GM23338 (cell line): ENCODE results near the gene SYPL1. TPM values are rescaled to one million over a fixed set of nuclear protein-coding genes. Genes with fewer than 3 reads are reported as not detected.

Experiments
- ATAC-seq: fragments of 200-7000 bp; cut with Tn5 transposase; 3 replicates; pipeline ENCODE4 v1.9.1; 2020
- DNase-seq: peaks from one replicate; pipeline ENCODE4 v3.0.0-alpha.2; 2015; ENCODE audit warnings: low spot score
- H2AFZ ChIP-seq: fragments of 200-600 bp; sonication (generic); 2 replicates; pipeline ENCODE4 v1.8.0; 2016; ENCODE audit warnings: antibody characterized with exemption, mild to moderate bottlenecking, moderate library complexity
- H3F3A ChIP-seq: fragments of 200-600 bp; sonication (generic); replicated peaks from 2 replicates; pipeline ENCODE4 v1.8.0; 2017; ENCODE audit warnings: antibody characterized with exemption, mixed run types, low read depth
- H3K27ac ChIP-seq: fragments of 200-600 bp; sonication (generic); 2 replicates; pipeline ENCODE4 v1.6.1; 2016; ENCODE audit warnings: low read depth
- H3K27me3 ChIP-seq: fragments of 200-600 bp; sonication (generic); 2 replicates; pipeline ENCODE4 v1.8.0; 2016; ENCODE audit warnings: mild to moderate bottlenecking, mixed run types, moderate library complexity; ENCODE audit not compliant: insufficient read depth
- H3K36me3 ChIP-seq: fragments of 200-600 bp; sonication (generic); 2 replicates; pipeline ENCODE4 v1.8.0; 2016; ENCODE audit warnings: mild to moderate bottlenecking; ENCODE audit not compliant: insufficient read depth
- H3K4me1 ChIP-seq: fragments of 200-600 bp; sonication (generic); 2 replicates; pipeline ENCODE4 v1.8.0; 2016; ENCODE audit warnings: mild to moderate bottlenecking, moderate library complexity; ENCODE audit not compliant: insufficient read depth
- H3K4me2 ChIP-seq: fragments of 200-600 bp; sonication (generic); 2 replicates; pipeline ENCODE4 v1.7.1; 2017; ENCODE audit warnings: mixed run types
- H3K4me3 ChIP-seq: fragments of 200-600 bp; sonication (generic); 2 replicates; pipeline ENCODE4 v1.6.1; 2016; ENCODE audit warnings: mixed run types
- H3K79me2 ChIP-seq: fragments of 200-600 bp; sonication (generic); replicated peaks from 2 replicates; pipeline ENCODE4 v1.8.0; 2017; ENCODE audit warnings: mild to moderate bottlenecking; ENCODE audit not compliant: insufficient read depth
- H3K9me2 ChIP-seq: fragments of 200-600 bp; sonication (generic); 2 replicates; pipeline ENCODE4 v1.8.0; 2017; ENCODE audit not compliant: insufficient read depth
- H4K20me1 ChIP-seq: fragments of 200-600 bp; sonication (generic); replicated peaks from 2 replicates; pipeline ENCODE4 v1.8.0; 2017; ENCODE audit warnings: mild to moderate bottlenecking; ENCODE audit not compliant: insufficient read depth
- H3K27ac Mint-ChIP-seq: 2 replicates; pipeline ENCODE4 v1.8.0; 2020; ENCODE audit warnings: inconsistent platforms, mild to moderate bottlenecking, moderate library complexity, mixed read lengths
- H3K27me3 Mint-ChIP-seq: 3 replicates; pipeline ENCODE4 v1.8.0; 2022; ENCODE audit warnings: low read depth, mild to moderate bottlenecking, moderate library complexity, mixed read lengths, inconsistent platforms; ENCODE audit not compliant: insufficient read depth, poor library complexity
- H3K36me3 Mint-ChIP-seq: 3 replicates; pipeline ENCODE4 v1.8.0; 2021; ENCODE audit warnings: low read depth, mild to moderate bottlenecking, inconsistent platforms, moderate library complexity, mixed read lengths
- H3K4me1 Mint-ChIP-seq: 3 replicates; pipeline ENCODE4 v1.8.0; 2020; ENCODE audit warnings: mild to moderate bottlenecking, inconsistent platforms, mixed read lengths
- H3K4me3 Mint-ChIP-seq: 3 replicates; pipeline ENCODE4 v1.8.0; 2021; ENCODE audit warnings: moderate library complexity, mild to moderate bottlenecking, inconsistent platforms, mixed read lengths
- H3K9me3 Mint-ChIP-seq: 3 replicates; pipeline ENCODE4 v1.8.0; 2020; ENCODE audit warnings: moderate library complexity, mild to moderate bottlenecking, inconsistent platforms, mixed read lengths
- CREB1 ChIP-seq: fragments of 250-450 bp; sonication (Bioruptor Pico); IDR thresholded peaks from 2 replicates; pipeline ENCODE4 v1.5.0; 2020; ENCODE audit warnings: low read depth, mild to moderate bottlenecking, moderate library complexity
- CTCF ChIP-seq, 2 experiments: fragments of 200-600 bp in 1 of 2; sonication (generic) in 1 of 2; conservative IDR thresholded peaks; 2 replicates each; pipeline versions ENCODE4 v1.5.1 to v1.6.1; 2016 to 2017; ENCODE audit warnings: antibody characterized with exemption in 2 of 2, low read depth in 2 of 2, mild to moderate bottlenecking in 2 of 2, moderate library complexity in 1 of 2
- ETS1 ChIP-seq: IDR thresholded peaks from 2 replicates; pipeline ENCODE4 v1.6.1; 2016; ENCODE audit warnings: antibody characterized with exemption
- EZH2 ChIP-seq: fragments of 200-600 bp; sonication (generic); IDR thresholded peaks from one replicate; pipeline ENCODE4 v1.8.0; 2017; ENCODE audit warnings: antibody characterized with exemption, mild to moderate bottlenecking, low read depth; ENCODE audit not compliant: unreplicated experiment
- EZH2phosphoT487 ChIP-seq: fragments of 200-600 bp; sonication (generic); IDR thresholded peaks from one replicate; pipeline ENCODE4 v1.8.1; 2018; ENCODE audit warnings: antibody characterized with exemption; ENCODE audit not compliant: unreplicated experiment
- JUNB ChIP-seq: IDR thresholded peaks from one replicate; pipeline ENCODE4 v1.6.1; 2016; ENCODE audit warnings: antibody characterized with exemption; ENCODE audit not compliant: unreplicated experiment
- NANOG ChIP-seq: IDR thresholded peaks from 2 replicates; pipeline ENCODE4 v1.6.1; 2016; ENCODE audit warnings: antibody characterized with exemption, borderline replicate concordance
- POLR2AphosphoS5 ChIP-seq: IDR thresholded peaks from 2 replicates; pipeline ENCODE4 v1.6.1; 2016; ENCODE audit warnings: antibody characterized with exemption, low read depth
- REST ChIP-seq: IDR thresholded peaks from one replicate; pipeline ENCODE4 v1.6.1; 2018; ENCODE audit warnings: antibody characterized with exemption; ENCODE audit not compliant: unreplicated experiment
- STAT1 ChIP-seq: IDR thresholded peaks from one replicate; pipeline ENCODE4 v1.6.1; 2016; ENCODE audit warnings: antibody characterized with exemption; ENCODE audit not compliant: unreplicated experiment
- ZNF114 ChIP-seq: fragments of 250-450 bp; sonication (Bioruptor Pico); IDR thresholded peaks from 2 replicates; pipeline ENCODE4 v1.5.0; 2020; ENCODE audit warnings: mild to moderate bottlenecking, moderate library complexity
- ZNF331 ChIP-seq: fragments of 250-450 bp; sonication (Bioruptor Pico); IDR thresholded peaks from 2 replicates; pipeline ENCODE4 v1.5.0; 2020; ENCODE audit warnings: low read depth, mild to moderate bottlenecking, moderate library complexity
- ZNF462 ChIP-seq: fragments of 250-450 bp; sonication (Bioruptor Pico); IDR thresholded peaks from 2 replicates; pipeline ENCODE4 v1.5.0; 2020; ENCODE audit warnings: mild to moderate bottlenecking, moderate library complexity
- polyA plus RNA-seq: library from polyadenylated mRNA; unstranded; fragments of >200 nt; fragmentation: Nextera tagmentation; extraction: Ambion mirVana; gene quantifications from 2 replicates; pipeline ENCODE4 v1.2.1, GENCODE V29; 2016
- total RNA-seq: library from RNA; depleted of rRNA; stranded (reverse); fragments of >200 nt; shearing (Covaris generic); gene quantifications from 2 replicates; pipeline ENCODE4 v1.2.3, GENCODE V29; 2014

The SYPL1 gene
- total and polyA plus RNA-seq, 2 experiments from 2014 or later, result 39.3 to 52.7 TPM

- Histone ChIP-seq H3K4me1 (peaks cover 29% of the 10 kb centered on the region), H2AFZ (0 out of 2 replicates have a peak overlapping the region, but pooled peaks have one; percentile 56), H3F3A (0 out of 2 replicates have a peak, but pooled peaks cover 10% of the 10 kb centered on the region), H3K36me3 (no peaks in the 10 kb centered on the region), H3K27me3 (0 out of 2 replicates have a peak, but pooled peaks cover 4% of the 10 kb centered on the region), H3K9me2 (no peaks in the 10 kb centered on the region), H4K20me1 (no peaks in the 10 kb centered on the region; the same call in 1 of the 2 replicates), H3K4me3 (peak overlapping the region; percentile 72), H3K27ac (no peak overlapping the region), H3K4me2 (peak overlapping the region; percentile 83), H3K79me2 (peaks cover 56% of the 10 kb centered on the region)
- no peak for TF ChIP-seq NANOG
- TF ChIP-seq CTCF (conservative IDR thresholded peaks at IDR 0.05; ENCODE audit: low read depth in 2 of 2), result no peak
- no peak for TF ChIP-seq CREB1 (CRISPR knock-in tag)
- no peak for TF ChIP-seq POLR2AphosphoS5
- no peak for TF ChIP-seq ZNF114 (CRISPR knock-in tag)
- no peak for TF ChIP-seq STAT1
- TF ChIP-seq ZNF331 (CRISPR knock-in tag), result no peak
- TF ChIP-seq ZNF462 (CRISPR knock-in tag), result no peak
- TF ChIP-seq EZH2phosphoT487, result no peak
- TF ChIP-seq EZH2, result no peak
- no peak for TF ChIP-seq REST
- TF ChIP-seq ETS1, result no peak
- TF ChIP-seq JUNB, result no peak
- peaks cover 41% of the 10 kb centered on the region for H3K4me1 Mint-ChIP-seq
- ATAC-seq (no peak), DNase-seq (no peak)
- no peaks in the 10 kb centered on the region for H3K9me3 Mint-ChIP-seq
- no peaks in the 10 kb centered on the region; the same call in 2 of the 3 replicates for H3K36me3 Mint-ChIP-seq
- peak overlapping the region; percentile 79 for H3K4me3 Mint-ChIP-seq
- no peak overlapping the region; the same call in 1 of the 2 replicates for H3K27ac Mint-ChIP-seq
- peaks cover 3% of the 10 kb centered on the region for H3K27me3 Mint-ChIP-seq
Observed at GRCh38 chr7:106110885-106111654, 1.0 kb downstream of the SYPL1 start.
